GM12878 (cell line): ENCODE measurements around the gene NFASC. TPM values are rescaled to one million over a fixed set of nuclear protein-coding genes. Genes with fewer than 3 reads are reported as not detected.

Source experiments
- ATAC-seq: fragments of 200-7000 bp; cut with Tn5 transposase; 3 replicates; pipeline ENCODE4 v1.9.1; 2020; ENCODE audit warnings: mild to moderate bottlenecking, moderate library complexity
- BruUV-seq: library from RNA; stranded (reverse); fragments of 400-500 nt; replicated peaks from 2 replicates; lab custom pipeline; 2021; lab: Mats Ljungman, UMichigan
- CTCF ChIA-PET: fragments of 300-600 bp; sonication (Branson Sonifier 250); formaldehyde crosslinking; extraction: SDS; loops from one replicate; lab custom pipeline; 2021; ENCODE audit warnings: inconsistent platforms; lab: Yijun Ruan, JAX
- POLR2A ChIA-PET: fragments of 350-600 bp; formaldehyde crosslinking; extraction: SDS; loops from one replicate; lab custom pipeline; 2021; ENCODE audit warnings: inconsistent platforms; lab: Charles Lee
- RAD21 ChIA-PET: fragments of 300-600 bp; sonication (Branson Sonifier 250); formaldehyde crosslinking; loops from one replicate; lab custom pipeline; 2023; ENCODE audit warnings: antibody characterized with exemption; ENCODE audit not compliant: unreplicated experiment; lab: Charles Lee
- SMC1A ChIA-PET: fragments of 300-600 bp; sonication (Branson Sonifier 250); formaldehyde crosslinking; loops from one replicate; lab custom pipeline; 2023; ENCODE audit not compliant: unreplicated experiment, uncharacterized antibody; lab: Charles Lee
- DNase-seq: peaks from one replicate; pipeline ENCODE4 v3.0.0-alpha.2; 2011; ENCODE audit warnings: low read depth, low spot score
- FAIRE-seq: peaks from 3 replicates; lab custom pipeline; 2011; peaks lifted over from hg19 to GRCh38; lab: Jason Lieb, UNC
- H2AFZ ChIP-seq: 2 replicates; pipeline ENCODE4 v1.6.0; 2011; ENCODE audit warnings: low read depth, low read length, control low read depth; ENCODE audit not compliant: control insufficient read depth
- H3K27ac ChIP-seq: 2 replicates; pipeline ENCODE4 v1.5.1; 2011; ENCODE audit warnings: control low read depth; ENCODE audit not compliant: control insufficient read depth, insufficient read depth
- H3K27me3 ChIP-seq, 2 experiments: replicated peaks in 1 of 2; 2 replicates each; pipeline versions ENCODE4 v1.6.0 to v1.6.1; 2011; ENCODE audit warnings: low read length in 1 of 2; ENCODE audit not compliant: control insufficient read depth in 2 of 2, insufficient read depth in 2 of 2
- H3K36me3 ChIP-seq, 2 experiments: 2 replicates each; pipeline ENCODE4 v1.5.1; 2011; ENCODE audit warnings: low read length in 1 of 2; ENCODE audit not compliant: control insufficient read depth in 2 of 2, insufficient read depth in 2 of 2
- H3K4me1 ChIP-seq: 2 replicates; pipeline ENCODE4 v1.6.1; 2011; ENCODE audit warnings: mild to moderate bottlenecking, low read length, moderate library complexity, mixed read lengths; ENCODE audit not compliant: control insufficient read depth, insufficient read depth
- H3K4me2 ChIP-seq: 2 replicates; pipeline ENCODE4 v1.6.0; 2011; ENCODE audit warnings: control low read depth; ENCODE audit not compliant: control insufficient read depth, insufficient read depth
- H3K4me3 ChIP-seq: fragments of 200-600 bp; sonication (generic); 2 replicates; pipeline ENCODE4 v1.5.1; 2016
- H3K79me2 ChIP-seq: 2 replicates; pipeline ENCODE4 v1.6.0; 2011; ENCODE audit warnings: low read length; ENCODE audit not compliant: control insufficient read depth, insufficient read depth
- H3K9ac ChIP-seq: 2 replicates; pipeline ENCODE4 v1.8.0; 2011; ENCODE audit warnings: low read length, control low read depth, mixed read lengths; ENCODE audit not compliant: control insufficient read depth, insufficient read depth
- H3K9me3 ChIP-seq: replicated peaks from 3 replicates; pipeline ENCODE4 v1.5.1; 2011; ENCODE audit warnings: mild to moderate bottlenecking, low read length; ENCODE audit not compliant: control insufficient read depth, insufficient read depth
- H4K20me1 ChIP-seq: 2 replicates; pipeline ENCODE4 v1.6.0; 2011; ENCODE audit not compliant: control insufficient read depth, insufficient read depth
- BCLAF1 ChIP-seq: fragments of 450-650 bp; IDR thresholded peaks from 2 replicates; pipeline ENCODE4 v1.6.1; 2017; ENCODE audit warnings: antibody characterized with exemption, mild to moderate bottlenecking, moderate library complexity
- CEBPZ ChIP-seq: fragments of 150-350 bp; IDR thresholded peaks from 2 replicates; pipeline ENCODE4 v1.6.1; 2016; ENCODE audit warnings: low read depth, low read length
- CREM ChIP-seq: IDR thresholded peaks from 2 replicates; pipeline ENCODE4 v1.6.1; 2014; ENCODE audit warnings: antibody characterized with exemption, low read depth
- DPF2 ChIP-seq: fragments of 450-650 bp; IDR thresholded peaks from 2 replicates; pipeline ENCODE4 v1.6.1; 2017; ENCODE audit warnings: mild to moderate bottlenecking
- EED ChIP-seq: sonication (generic); IDR thresholded peaks from 2 replicates; pipeline ENCODE4 v1.6.1; 2016; ENCODE audit warnings: antibody characterized with exemption, low read depth
- HSF1 ChIP-seq: fragments of 150-350 bp; IDR thresholded peaks from 2 replicates; pipeline ENCODE4 v1.6.1; 2014; ENCODE audit warnings: mild to moderate bottlenecking, low read depth, low read length
- KAT2A ChIP-seq: conservative IDR thresholded peaks from 2 replicates; pipeline ENCODE4 v1.6.1; 2011; ENCODE audit warnings: low read depth, low read length; ENCODE audit not compliant: control insufficient read depth
- RAD51 ChIP-seq: fragments of 450-650 bp; IDR thresholded peaks from 2 replicates; pipeline ENCODE4 v1.6.1; 2016; ENCODE audit warnings: moderate library complexity, mild to moderate bottlenecking, inconsistent platforms
- RCOR1 ChIP-seq: conservative IDR thresholded peaks from 2 replicates; pipeline ENCODE4 v1.6.1; 2012; ENCODE audit warnings: low read depth, low read length, improper control_type of control experiment
- SMC3 ChIP-seq: IDR thresholded peaks from 2 replicates; pipeline ENCODE4 v1.6.1; 2011; ENCODE audit warnings: low read length, improper control_type of control experiment, borderline replicate concordance
- ZNF217 ChIP-seq: fragments of 450-650 bp; IDR thresholded peaks from 2 replicates; pipeline ENCODE4 v1.6.1; 2017; ENCODE audit warnings: antibody characterized with exemption, mild to moderate bottlenecking
- WGBS: methylation state at CpG from one replicate; pipeline ENCODE4 v1.1.6; 2016; ENCODE audit warnings: low lambda C conversion rate; ENCODE audit not compliant: insufficient replicate concordance, insufficient coverage; ENCODE audit errors: missing lambda C conversion rate; 5-methylcytosine and 5-hydroxymethylcytosine counted together
- in situ Hi-C: fragments of 300-500 bp; cut with MboI; formaldehyde crosslinking; loops from 9 replicates; pipeline ENCODE4 v1.14.3; 2018; ENCODE audit warnings: mixed read lengths
- intact Hi-C: fragments of 100-400 bp; cut with micrococcal nuclease; formaldehyde crosslinking; loops from one replicate; pipeline ENCODE4 v1.14.2; 2022; ENCODE audit not compliant: unreplicated experiment
- polyA plus RNA-seq, 11 experiments: library from polyadenylated mRNA; depleted of rRNA in 4 of 11; unstranded in 6 of 11; stranded (reverse) in 5 of 11; fragments of >200 nt; fragmentation: Nextera tagmentation in 4 of 11; fragmentation: Illumina TruSeq in 1 of 11; extraction: Ambion mirVana in 4 of 11; extraction: Trizol in 1 of 11; gene quantifications; 1 replicate in 1 of 11; 2 replicates in 10 of 11; pipeline versions ENCODE4 v1.2.1 to v1.2.3, GENCODE V29; 2011 to 2016; ENCODE audit warnings: inconsistent platforms in 2 of 11, missing spikeins in 2 of 11, low read depth in 1 of 11
- total RNA-seq, 4 experiments: library from RNA; depleted of rRNA in 3 of 4; stranded (reverse); fragments of >200 nt in 3 of 4; fragmentation: Illumina TruSeq in 1 of 4; extraction: Trizol in 1 of 4; gene quantifications; 2 replicates each; pipeline versions ENCODE4 v1.2.1 to v1.2.3, GENCODE V29; 2013 to 2021

Gene NFASC
- total and polyA plus RNA-seq, 10 of the 15 experiments (the other 5 are each of a cell fraction or from before 2014, with no cell fraction given) = 0.04 to 0.31 (median 0.12) TPM; not detected in 4

- TF ChIP-seq BCLAF1 (no peak), EED (no peak), RAD51 (no peak), DPF2 (no peak), SMC3 (no peak), ZNF217 (no peak), RCOR1 (no peak)
Measured at GRCh38 chr1:205014783-205015182, 144.1 kb downstream of the NFASC start (continued).

- ChIA-PET RAD21 (no interaction called here), POLR2A (no interaction called here), SMC1A (interaction anchor here (0.6 kb wide), 1 partner anchor 1643 kb away, joined by 3 read pairs; no protein-coding TSS in a partner anchor), CTCF (interaction anchor here (2.8 kb wide), 1 partner anchor 47 kb away, joined by 10 read pairs; no protein-coding TSS in a partner anchor)
- ATAC-seq (no peak), DNase-seq (no peak), FAIRE-seq (no peak)
- Histone ChIP-seq H3K27me3 (peaks cover 0 to 13% of the 10 kb centered on the region in 2 experiments; a peak in 3 of 4 replicates), H3K9ac (no peak overlapping the region), H3K9me3 (no peaks in the 10 kb centered on the region), H3K4me3 (no peak overlapping the region), H3K4me1 (no peaks in the 10 kb centered on the region), H3K4me2 (no peak overlapping the region), H3K79me2 (no peaks in the 10 kb centered on the region), H4K20me1 (no peaks in the 10 kb centered on the region), H3K27ac (no peak overlapping the region), H3K36me3 (no peaks in the 10 kb centered on the region), H2AFZ (no peak overlapping the region)
- TF ChIP-seq KAT2A (no peak), CREM (no peak), CEBPZ (no peak), HSF1 (no peak)
- no TSS peak for BruUV-seq
- 29% methylated on average over 9 of the region's 9 CpGs for WGBS
- intact Hi-C loops (no loop called here), in situ Hi-C loops (no loop called here)
Measured at GRCh38 chr1:205015241-205015640, 144.6 kb downstream of the NFASC start.
